Measurements from ENCODE around the gene LTN1.
"Not testable (repeated sequence)": the region's sequence is repeated elsewhere in the genome, so short reads cannot be mapped to it uniquely, and the experiment has no call there.

The LTN1 gene

DNA sequence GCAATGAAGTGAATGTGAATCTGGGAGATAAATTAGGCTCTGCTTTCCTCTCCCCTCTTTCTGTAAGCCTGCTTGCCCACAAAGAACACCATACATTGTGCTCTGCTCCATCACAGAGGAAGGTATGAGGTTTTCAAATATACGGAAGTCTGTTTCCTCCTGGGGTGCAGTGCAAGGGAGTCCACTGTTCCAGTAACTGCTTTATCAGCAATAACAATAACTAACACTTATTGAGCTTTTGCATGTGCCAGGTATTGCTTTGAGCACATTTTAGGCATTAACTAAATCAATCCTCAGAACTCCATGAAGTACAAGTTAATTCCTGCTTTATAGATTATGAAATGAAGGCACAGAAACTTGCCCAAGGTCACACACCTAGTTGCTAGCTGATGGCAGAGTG lies 10.0 kb downstream of the LTN1 start:
- in situ Hi-C loops (cut with HindIII; ENCODE audit: low sequenced_read_pairs) = no loop called here

DNA sequence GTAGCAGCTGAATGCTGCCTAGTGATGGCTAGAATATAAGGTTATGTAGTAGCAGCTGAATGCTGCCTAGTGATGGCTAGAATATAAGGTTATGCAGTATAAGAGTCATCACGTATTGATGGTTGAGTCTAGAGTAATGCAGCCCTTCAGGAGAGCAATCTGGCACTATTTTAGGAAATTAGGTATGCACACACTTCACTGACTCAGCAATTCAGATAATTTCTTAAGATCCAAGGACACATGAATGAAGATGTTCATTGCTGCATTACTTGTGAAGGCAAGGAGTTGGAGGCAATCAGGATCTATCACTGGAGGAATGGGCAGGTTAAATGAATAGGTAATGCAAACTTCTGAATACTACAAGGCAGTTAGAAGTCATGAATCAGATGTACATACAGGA lies 13.6 kb downstream of the LTN1 start:
- in situ Hi-C loops (cut with HindIII; ENCODE audit: low sequenced_read_pairs) = no loop called here

DNA sequence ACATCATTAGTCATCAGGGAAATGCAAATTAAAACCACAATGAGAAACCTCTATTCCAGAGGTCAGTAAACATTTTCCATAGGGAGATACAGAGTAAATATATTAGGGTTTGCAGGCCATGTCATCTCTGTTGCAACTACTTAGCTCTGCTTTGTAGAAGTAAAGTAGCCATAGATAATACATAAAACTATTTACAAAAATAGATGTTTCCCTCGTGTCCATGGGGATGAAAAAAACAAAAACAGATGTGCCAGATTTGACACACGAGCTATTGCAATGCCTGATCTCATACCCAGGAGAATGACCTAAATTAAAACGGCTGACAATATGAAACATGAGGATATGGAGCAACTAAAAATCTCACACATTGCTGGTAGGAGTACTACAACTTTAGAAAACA lies 17.3 kb downstream of the LTN1 start:
- in situ Hi-C loops (cut with HindIII; ENCODE audit: low sequenced_read_pairs) = no loop called here

DNA sequence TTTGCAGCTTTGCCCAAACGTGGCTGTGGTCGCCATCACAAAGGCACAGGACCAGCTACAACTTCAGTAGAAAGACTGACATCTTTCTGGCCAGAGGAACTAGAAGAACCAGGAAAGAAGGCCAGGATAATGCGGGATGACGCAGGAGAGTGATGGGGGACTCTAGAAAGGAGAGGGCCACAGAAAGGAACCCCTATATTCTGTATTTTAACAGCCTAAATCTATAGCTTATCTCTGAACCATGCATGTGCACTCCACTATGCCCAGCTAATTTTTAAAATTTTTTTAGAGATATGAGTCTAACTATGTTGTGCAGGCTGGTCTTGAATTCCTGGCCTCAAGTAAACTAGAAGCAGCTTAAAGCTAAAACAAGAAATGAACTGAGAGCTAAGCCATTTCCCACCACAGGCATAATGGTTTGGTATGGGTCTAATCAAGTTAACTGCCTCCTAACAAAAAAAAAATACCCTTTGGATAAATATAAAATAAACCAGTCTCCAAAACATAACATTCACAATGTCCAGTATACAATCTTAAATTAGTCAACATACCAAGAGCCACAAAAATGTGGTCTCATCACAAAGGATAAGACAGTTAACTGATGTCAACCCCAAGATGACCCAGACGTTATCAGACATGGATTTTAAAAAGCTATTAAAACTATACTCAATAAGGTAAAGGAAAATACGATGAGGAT lies 18.0 kb downstream of the LTN1 start:
- in situ Hi-C loops (cut with HindIII; ENCODE audit: low sequenced_read_pairs) = no loop called here

DNA sequence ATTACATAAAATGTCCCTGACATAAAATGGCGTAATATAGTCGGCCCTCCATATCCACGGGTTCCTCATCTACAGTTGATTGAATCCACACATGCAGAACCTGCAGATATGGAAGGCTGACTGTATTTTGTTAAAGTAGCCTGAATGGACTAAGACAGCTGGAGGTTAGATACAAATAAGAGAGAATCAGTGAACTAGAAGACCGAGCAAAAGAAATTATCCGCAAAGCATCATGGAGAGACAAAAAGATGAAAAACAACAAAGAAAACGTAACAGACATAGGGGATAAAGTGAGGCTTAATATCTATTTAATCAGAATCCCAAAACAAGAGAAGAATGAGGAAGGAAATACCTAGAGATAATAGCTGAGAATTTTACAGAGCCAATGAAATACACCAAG lies 20.3 kb downstream of the LTN1 start:
- in situ Hi-C loops (cut with HindIII; ENCODE audit: low sequenced_read_pairs) = no loop called here

DNA sequence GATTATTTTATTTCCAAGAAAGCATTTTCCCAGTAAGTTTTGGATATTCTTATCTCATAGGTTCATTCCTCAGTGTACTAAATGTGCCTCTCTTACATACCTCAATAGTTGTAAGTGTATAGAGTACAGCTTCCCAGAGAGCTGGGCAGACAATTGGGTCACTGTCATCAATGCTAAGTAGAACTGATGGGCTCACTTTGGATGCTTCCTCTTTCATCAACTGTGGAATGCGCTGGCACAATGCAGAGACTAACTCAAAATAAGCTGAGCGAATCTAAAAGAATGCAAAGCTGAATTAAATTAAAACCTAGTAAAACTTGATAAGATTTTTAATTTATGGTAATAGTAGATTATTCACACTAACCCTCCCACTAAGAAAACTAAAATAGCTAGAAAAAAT lies 21.5 kb downstream of the LTN1 start:
- in situ Hi-C loops (cut with HindIII; ENCODE audit: low sequenced_read_pairs) = no loop called here

DNA sequence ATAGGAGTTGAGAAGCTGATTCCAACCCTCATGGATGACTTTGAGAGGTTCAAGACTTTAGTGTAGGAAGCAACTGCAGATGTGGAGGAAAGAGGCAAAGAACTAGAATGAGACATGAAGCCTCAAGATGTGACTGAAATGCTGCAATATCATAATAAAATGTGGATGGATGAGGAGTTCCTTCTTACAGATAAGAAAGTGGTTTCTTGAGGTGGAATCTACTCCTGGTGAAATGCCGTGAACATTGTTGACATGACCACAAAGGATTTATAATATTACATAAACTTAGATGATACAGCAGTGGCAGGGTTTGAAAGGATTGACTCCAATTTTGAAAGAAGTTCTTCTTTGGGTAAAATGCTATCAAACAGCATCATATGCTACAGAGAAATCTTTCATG lies 28.8 kb downstream of the LTN1 start:
- in situ Hi-C loops (cut with HindIII; ENCODE audit: low sequenced_read_pairs) = no loop called here

DNA sequence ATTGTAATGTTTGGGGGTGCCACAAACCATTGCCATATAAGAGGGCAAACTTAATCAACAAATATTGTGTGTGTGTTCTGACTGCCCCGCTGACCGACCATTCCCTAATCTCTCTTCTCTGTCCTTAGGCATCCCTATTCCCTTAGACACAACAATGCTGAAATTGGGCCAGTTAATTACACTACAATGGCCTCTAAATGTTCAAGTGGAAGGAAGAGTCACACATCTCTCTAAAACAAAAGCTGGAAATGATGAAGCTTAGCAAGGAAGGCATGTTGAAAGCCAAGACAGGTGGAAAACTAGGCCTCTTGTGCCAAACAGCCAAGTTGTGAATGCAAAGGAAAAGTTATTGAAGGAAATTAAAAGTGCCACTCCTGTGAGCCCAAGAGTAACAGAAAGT lies 30.2 kb downstream of the LTN1 start:
- in situ Hi-C loops (cut with HindIII; ENCODE audit: low sequenced_read_pairs) = no loop called here

DNA sequence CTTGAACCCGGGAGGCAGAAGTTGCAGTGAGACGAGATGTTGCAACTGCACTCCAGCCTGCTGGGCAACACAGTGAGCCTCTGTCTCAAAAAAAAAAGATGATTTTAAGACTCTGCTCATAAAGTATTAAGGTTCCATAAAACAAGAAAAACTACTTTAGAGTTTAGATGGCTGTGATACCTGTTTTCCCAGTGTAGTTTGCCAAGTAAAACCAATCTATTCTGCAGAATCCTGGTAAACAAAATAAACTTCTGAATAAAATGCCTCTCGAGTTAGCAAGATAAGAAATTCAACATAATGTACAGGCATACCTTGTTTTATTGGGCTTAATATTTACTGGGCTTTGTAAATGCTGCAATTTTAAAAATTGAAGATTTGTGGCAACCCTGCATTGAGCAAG lies 30.8 kb downstream of the LTN1 start:
- in situ Hi-C loops (cut with HindIII; ENCODE audit: low sequenced_read_pairs) = no loop called here

DNA sequence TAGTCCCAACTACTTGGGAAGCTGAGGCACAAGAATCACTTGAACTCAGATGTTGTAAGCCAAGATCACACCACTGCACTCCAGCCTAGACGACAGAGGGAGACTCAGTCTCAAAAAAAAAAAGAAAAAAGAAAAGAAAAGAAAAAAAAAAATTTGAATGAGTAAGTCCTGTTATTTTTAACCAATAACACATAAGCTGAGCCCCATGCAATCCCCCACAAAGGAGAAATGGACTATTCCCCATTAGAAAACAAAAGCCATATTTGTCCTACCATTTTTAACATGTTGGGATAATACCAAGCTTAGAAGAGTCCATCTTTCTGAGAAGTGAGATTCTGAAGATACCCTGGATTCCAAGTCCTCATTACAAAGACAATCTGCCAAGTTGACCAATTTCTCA lies 32.4 kb downstream of the LTN1 start:
- in situ Hi-C loops (cut with HindIII; ENCODE audit: low sequenced_read_pairs) = no loop called here

DNA sequence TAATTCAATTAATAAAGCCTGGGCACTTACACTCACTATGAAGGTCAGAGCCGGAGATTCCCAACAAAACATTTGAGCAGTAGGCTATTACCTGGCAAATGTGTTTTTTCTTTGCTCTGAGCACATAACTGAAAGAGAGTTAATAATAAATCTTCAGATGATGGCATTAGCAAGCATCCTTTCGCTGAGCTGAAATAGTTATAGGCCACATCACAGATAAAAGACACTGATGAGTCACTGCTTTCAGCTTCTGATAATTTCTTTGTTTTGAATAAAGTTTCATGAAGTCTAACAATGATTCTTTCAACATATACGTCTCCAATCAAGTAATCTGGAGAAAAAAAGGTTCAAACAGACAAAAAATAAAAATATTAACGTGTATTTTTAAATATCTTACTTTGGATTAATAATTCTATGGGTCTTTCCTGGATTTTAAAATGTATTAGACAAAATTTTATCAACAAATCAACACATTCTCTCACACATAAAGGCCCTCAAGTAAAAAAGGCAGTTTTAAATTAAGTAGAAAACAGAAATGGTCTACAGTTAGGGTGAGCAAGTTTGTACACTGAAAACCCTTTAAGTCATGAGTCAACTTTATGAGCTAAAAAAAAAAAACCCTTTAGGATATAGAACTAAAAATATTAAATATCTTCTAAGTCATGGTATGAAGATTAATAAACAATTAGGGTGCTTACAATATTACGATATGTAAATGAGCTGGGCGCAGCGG lies 33.1 kb downstream of the LTN1 start:
- in situ Hi-C loops (cut with HindIII; ENCODE audit: low sequenced_read_pairs) = loop anchor here (5.0 kb wide), 1 partner anchor 47 kb away; no protein-coding TSS in a partner anchor

DNA sequence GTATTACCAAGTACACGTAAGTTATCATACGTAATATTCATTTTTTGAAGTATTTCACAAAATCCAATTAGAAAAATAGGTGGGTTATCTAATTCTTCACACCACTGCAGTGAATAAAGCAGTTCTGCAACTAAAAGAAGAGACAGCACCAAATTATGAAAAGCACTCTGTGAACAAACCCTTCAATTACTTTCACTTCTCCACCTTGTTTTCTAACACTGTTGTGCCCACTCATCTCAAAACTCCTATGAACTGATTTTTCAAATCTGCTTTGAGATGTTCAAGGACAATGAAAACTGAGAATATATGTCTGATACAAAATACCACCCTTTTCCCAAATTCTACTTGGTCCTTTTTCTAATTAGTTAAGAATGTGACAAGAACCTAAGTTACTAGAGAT lies 39.4 kb downstream of the LTN1 start:
- in situ Hi-C loops (cut with HindIII; ENCODE audit: low sequenced_read_pairs) = no loop called here

DNA sequence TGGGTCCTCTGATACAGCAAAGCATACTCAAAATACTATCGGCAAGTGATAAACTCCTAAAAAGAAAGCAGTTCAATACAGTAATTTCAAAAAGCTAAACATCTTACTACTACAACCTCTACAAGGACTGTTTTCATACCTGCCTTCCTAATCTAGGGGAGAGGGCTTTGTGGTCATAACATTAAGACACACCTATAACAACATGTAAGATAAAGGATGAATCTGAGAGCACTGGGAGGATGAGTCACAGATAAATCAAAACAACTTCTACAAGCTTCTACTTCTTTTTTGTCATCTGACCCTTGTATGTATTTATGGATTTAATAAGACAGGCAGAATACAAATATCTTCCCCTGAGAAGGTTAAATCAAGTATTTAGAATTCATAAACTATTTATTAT lies 40.0 kb downstream of the LTN1 start:
- in situ Hi-C loops (cut with HindIII; ENCODE audit: low sequenced_read_pairs) = no loop called here

DNA sequence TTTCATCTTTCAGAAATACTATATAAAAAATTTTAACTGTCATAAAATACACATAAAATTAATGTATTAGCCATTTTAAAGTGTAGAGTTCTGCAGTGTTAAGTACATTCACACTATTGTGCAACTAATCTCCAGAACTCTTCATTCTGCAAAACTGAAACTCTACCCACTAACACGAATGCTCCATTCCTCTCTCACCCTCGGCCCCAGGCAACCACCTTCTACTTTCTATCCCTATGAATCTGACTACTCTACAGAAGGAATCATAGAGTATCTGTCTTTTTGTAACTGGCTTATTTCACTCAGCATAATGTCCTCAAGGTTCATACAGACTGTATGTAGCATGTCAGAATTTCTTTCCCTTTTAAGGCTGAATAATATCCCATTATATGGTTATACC lies 43.4 kb downstream of the LTN1 start:
- in situ Hi-C loops (cut with HindIII; ENCODE audit: low sequenced_read_pairs) = no loop called here

DNA sequence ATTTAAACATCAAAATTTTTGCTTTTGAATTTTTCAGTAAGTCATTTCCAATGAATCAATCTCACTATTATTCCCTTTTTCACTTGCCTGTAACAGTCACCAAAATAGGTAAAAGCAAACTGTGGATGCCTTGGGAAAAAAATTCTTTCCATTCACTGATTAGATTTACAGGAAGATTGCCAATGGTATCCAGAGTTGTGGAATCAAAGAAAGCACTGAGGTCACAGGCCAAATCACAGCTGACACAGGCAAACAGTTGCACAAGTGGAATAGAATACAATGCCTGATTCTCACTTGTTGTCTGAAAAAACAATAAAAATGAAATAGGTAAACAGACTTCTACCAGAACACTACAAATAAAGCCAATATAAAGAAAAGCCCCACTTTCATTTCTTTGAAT lies 48.4 kb downstream of the LTN1 start:
- in situ Hi-C loops (cut with HindIII; ENCODE audit: low sequenced_read_pairs) = no loop called here

DNA sequence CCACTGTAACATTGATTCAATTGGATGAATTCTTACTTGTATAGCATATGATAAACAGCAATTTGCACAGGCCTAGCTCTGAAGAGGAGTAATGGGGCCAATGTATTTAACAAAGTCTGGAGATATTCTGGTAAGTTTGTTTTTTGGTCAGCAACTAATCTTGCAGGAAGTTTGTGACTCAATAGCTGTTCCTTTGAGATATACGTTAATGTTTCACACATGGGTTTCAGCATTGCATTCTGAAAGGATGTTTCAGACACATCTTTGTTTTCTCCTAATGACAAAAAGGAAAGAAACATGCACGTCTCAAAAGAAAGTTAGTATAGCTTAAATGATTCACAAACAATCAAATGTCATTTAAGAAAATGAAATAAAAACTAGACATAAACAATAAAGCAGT lies 49.0 kb downstream of the LTN1 start:
- in situ Hi-C loops (cut with HindIII; ENCODE audit: low sequenced_read_pairs) = no loop called here

DNA sequence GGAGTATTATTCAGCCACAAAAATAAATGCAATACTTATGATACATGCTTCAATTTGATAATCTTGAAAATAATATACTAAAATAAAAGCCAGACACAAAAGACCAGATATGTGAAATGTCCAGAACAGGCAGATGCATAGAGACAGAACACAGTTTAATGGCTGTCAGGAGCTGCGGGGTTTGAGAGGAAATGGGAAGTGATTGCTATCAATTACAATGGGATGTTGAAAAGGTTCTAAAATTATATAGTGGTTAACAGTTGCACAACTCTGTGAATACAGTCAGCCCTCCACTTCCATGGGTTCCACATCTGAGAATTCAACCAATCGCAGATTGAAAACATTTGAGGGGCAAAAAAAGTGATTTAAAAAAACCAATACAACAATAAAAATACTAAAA lies 54.0 kb downstream of the LTN1 start:
- in situ Hi-C loops (cut with HindIII; ENCODE audit: low sequenced_read_pairs) = no loop called here

DNA sequence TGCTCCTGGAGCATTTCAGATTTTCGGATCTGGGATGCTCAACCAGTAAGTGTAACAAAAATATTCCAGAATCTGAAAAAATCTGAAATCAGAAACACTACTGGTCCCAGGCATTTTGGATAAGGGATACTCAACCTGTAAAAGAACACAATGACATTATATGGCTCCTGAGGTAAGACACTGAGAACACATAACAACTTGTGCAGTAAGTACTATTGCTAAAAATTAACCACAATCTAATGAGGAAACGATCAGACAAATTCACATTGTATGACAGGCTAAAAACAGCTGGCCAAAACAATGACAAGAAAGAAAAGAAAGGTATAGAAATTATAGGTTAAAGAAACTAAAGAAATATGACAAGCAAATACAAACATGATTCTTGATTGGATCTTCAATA lies 54.9 kb downstream of the LTN1 start:
- in situ Hi-C loops (cut with HindIII; ENCODE audit: low sequenced_read_pairs) = no loop called here

DNA sequence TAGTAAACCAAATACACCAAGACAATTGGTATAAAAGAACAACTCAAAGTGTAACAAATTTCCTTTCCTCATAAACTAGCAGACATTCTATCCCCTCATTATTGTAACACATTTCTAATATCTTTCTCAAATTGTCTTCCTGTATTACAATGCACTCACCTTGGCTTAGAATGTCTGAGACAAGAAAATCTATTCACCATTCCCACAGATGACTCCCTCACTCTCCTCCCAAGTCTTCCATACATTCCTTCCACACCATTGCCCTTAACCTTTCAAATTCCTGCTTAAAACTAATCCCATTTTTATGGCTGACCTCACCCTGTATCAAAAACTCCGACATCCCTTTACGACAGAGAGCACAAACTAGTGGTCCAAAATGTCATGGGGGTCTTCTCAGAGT lies 56.0 kb downstream of the LTN1 start:
- in situ Hi-C loops (cut with HindIII; ENCODE audit: low sequenced_read_pairs) = no loop called here

DNA sequence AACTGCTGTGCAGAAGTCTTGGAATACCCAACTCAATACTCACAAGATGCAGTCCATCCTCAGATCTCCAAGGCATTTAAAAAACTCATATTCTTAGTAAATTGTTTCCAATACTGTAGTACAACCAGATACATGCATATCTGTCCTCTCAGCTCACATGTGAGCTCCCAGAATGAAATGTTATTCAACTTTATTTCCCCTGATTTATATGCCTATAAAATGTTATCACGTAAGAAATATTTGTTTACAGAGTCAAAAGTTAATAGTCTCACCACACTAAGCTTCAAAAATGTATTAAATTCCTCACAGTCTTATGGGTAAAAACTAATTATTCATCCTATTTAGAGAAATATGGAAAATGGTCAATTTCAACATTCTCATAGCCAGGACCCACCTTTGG lies 56.6 kb downstream of the LTN1 start:
- in situ Hi-C loops (cut with HindIII; ENCODE audit: low sequenced_read_pairs) = no loop called here

DNA sequence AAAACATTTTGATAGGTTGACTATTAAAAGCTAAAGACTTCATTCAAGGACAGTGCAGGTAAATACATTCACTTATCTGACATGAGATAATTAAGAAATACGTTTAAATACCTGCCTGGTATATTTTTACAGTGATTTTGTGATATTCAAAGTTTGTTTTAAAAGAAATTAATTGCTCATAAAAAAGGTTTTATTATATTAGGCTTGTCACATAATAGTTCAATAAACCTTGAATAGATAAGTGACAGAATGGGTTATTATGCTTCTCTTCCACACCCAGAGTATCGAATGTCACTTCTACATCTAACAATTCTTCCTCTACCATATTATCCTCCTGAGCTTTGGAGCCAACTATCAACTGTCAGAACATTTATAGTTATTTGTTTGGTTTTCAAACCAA lies 60.0 kb downstream of the LTN1 start:
- in situ Hi-C loops (cut with HindIII; ENCODE audit: low sequenced_read_pairs) = no loop called here

DNA sequence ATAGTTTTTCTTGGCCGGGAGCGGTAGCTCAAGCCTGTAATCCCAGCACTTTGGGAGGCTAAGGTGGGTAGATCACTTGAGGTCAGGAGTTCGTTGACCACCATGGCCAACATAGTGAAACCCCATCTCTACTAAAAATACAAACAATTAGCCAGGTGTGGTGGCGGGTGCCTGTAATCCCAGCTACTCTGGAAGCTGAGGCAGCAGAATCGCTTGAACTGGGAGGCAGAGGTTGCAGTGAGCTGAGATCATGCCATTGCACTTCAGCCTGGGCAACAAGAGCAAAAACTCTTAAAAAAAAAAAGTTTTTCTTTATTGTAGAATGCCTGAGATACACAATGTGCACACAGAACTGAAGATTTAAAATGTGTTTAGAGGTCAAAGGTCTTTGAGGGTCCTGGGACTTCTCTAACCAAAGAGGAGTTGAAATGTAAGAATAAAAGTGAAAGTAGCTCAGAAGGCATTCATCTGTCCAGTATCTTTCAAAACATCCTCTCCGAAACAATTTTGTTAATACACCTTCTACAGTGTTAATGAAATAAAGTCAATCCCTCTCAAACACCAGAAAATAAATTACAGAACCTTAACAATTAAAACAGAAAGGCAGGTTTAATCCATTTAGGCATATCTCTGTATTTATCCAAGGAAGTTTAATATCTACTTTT lies 60.8 kb downstream of the LTN1 start:
- in situ Hi-C loops (cut with HindIII; ENCODE audit: low sequenced_read_pairs) = not testable (repeated sequence)
